ENCODE data around the gene MLPH. TPM values are rescaled to one million over a fixed set of nuclear protein-coding genes. Genes with fewer than 3 reads are reported as not detected.

The MLPH gene
- total RNA-seq, 4 donors from 2014 or later: 5.3 to 8.7 (median 7.8) TPM

DNA sequence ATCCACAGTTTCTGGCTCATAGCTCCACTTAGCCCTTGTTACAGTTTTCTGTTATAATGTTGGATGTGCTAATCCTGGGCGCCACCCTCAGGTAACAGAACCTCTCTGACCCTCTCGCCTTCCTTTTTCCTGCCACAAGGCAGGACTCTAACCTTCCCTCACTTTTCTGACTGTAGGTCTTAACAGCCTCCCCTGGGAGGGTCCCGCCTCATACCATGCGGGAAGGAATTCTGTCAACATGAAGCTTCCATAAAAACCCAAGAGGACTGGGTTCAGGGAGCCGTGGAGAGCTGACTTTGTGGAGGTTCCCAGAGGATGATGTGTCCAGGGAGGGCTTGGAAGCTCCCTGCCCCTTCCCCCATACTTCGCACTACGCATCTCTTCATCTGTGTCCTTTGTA, 115.4 kb downstream of the MLPH start:
- no peak for TF ChIP-seq POLR2A (IDR thresholded peaks at IDR 0.05; ENCODE audit: low read depth)
- TF ChIP-seq EP300 (IDR thresholded peaks at IDR 0.05): no peak
- TF ChIP-seq, protein P1, sequence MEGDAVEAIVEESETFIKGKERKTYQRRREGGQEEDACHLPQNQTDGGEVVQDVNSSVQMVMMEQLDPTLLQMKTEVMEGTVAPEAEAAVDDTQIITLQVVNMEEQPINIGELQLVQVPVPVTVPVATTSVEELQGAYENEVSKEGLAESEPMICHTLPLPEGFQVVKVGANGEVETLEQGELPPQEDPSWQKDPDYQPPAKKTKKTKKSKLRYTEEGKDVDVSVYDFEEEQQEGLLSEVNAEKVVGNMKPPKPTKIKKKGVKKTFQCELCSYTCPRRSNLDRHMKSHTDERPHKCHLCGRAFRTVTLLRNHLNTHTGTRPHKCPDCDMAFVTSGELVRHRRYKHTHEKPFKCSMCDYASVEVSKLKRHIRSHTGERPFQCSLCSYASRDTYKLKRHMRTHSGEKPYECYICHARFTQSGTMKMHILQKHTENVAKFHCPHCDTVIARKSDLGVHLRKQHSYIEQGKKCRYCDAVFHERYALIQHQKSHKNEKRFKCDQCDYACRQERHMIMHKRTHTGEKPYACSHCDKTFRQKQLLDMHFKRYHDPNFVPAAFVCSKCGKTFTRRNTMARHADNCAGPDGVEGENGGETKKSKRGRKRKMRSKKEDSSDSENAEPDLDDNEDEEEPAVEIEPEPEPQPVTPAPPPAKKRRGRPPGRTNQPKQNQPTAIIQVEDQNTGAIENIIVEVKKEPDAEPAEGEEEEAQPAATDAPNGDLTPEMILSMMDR (IDR thresholded peaks at IDR 0.05): no peak
- no peak for TF ChIP-seq POLR2AphosphoS5 (IDR thresholded peaks at IDR 0.05)
- DNase-seq (ENCODE audit: extremely low spot score): no peak
- no peaks in the 10 kb centered on the region for H3K27me3 ChIP-seq
- WGBS: 88% methylated on average over 7 of the region's 7 CpGs
- no peak overlapping the region for H3K4me3 ChIP-seq
- H3K27ac ChIP-seq (replicated peaks in 1 of 4): no peak overlapping the region
- no peaks in the 10 kb centered on the region for H3K9me3 ChIP-seq
- H3K4me1 ChIP-seq: peaks cover 30 to 39% (median 33%) of the 10 kb centered on the region in 4 donors
- intact Hi-C loops (cut with DNase I): no loop called here
- no peaks in the 10 kb centered on the region for H3K36me3 ChIP-seq

DNA sequence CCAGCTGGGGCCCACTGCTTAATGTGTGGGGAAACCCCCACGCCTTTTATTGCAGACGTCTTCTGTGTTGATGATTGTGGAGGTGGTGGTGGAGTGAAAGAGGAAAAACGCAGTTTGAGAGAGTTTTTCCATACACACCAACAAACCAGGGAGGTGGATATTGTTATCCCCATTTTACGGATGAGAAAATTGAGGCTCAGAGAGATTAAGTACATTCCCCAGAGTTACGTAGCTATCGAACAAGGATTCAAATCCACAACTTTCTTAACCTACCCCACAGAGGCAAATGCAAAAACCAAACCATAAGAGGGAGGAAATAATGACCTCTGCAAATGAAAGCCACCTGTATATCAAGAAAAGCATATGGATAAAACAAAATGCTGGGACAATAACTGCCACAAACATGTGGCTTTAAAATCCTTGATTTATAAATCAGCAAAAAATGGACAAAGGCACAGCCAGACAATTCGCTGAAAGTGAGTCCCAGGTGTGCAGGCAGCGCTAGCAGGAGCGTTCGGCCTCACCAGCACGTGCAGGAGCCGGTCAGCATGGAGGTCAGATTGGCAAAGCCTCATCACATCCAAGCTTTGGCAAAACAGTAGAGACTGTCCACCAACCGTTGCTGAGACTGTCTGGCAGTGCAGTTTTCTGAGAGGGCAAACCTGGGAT, 116.1 kb downstream of the MLPH start:
- Histone ChIP-seq H3K4me3 (no peak overlapping the region), H3K9me3 (no peaks in the 10 kb centered on the region), H3K4me1 (peaks cover 30 to 39% (median 33%) of the 10 kb centered on the region in 4 donors), H3K27me3 (no peaks in the 10 kb centered on the region), H3K27ac (replicated peaks in 1 of 4) (peak overlapping the region in 1 of 4 donors; percentile 33), H3K36me3 (no peaks in the 10 kb centered on the region)
- TF ChIP-seq, protein P1 (IDR thresholded peaks at IDR 0.05): no peak
- TF ChIP-seq POLR2A (IDR thresholded peaks at IDR 0.05; ENCODE audit: low read depth) (no peak), POLR2AphosphoS5 (IDR thresholded peaks at IDR 0.05) (no peak), EP300 (IDR thresholded peaks at IDR 0.05) (no peak)
- whole genome bisulfite sequencing: 84% methylated on average over 13 of the region's 13 CpGs
- intact Hi-C loops (cut with DNase I): no loop called here
- DNase-seq (ENCODE audit: extremely low spot score): no peak

GRCh38 chr2:237603718-237604362, 116.8 kb downstream of the MLPH start:
- Histone ChIP-seq H3K9me3 (no peaks in the 10 kb centered on the region), H3K27ac (replicated peaks in 1 of 4) (peak overlapping the region; percentile 25 to 40 (median 34)), H3K36me3 (no peaks in the 10 kb centered on the region), H3K4me3 (peak overlapping the region in 1 of 4 donors; percentile 1), H3K27me3 (no peaks in the 10 kb centered on the region), H3K4me1 (peaks cover 30 to 39% (median 33%) of the 10 kb centered on the region in 4 donors)
- no peak for DNase-seq (ENCODE audit: extremely low spot score)
- 55% methylated on average over 15 of the region's 15 CpGs for WGBS
- intact Hi-C loops (cut with DNase I): no loop called here
- TF ChIP-seq, protein P1 (IDR thresholded peaks at IDR 0.05): no peak
- TF ChIP-seq EP300 (IDR thresholded peaks at IDR 0.05) (peak; percentile 8), POLR2AphosphoS5 (IDR thresholded peaks at IDR 0.05) (peak; percentile 71 to 83), POLR2A (IDR thresholded peaks at IDR 0.05; ENCODE audit: low read depth) (no peak)

GRCh38 chr2:237604391-237604790, 117.3 kb downstream of the MLPH start:
- peaks cover 27 to 36% (median 30%) of the 10 kb centered on the region in 4 donors for H3K4me1 ChIP-seq
- H3K36me3 ChIP-seq: no peaks in the 10 kb centered on the region
- no peaks in the 10 kb centered on the region for H3K27me3 ChIP-seq
- peak overlapping the region in 1 of 4 donors; percentile 33 for H3K27ac ChIP-seq (replicated peaks in 1 of 4)
- intact Hi-C loops (cut with DNase I): no loop called here
- H3K9me3 ChIP-seq: no peaks in the 10 kb centered on the region
- 82% methylated on average over 11 of the region's 11 CpGs for WGBS
- TF ChIP-seq EP300 (IDR thresholded peaks at IDR 0.05) (no peak), POLR2A (IDR thresholded peaks at IDR 0.05; ENCODE audit: low read depth) (no peak), POLR2AphosphoS5 (IDR thresholded peaks at IDR 0.05) (no peak)
- TF ChIP-seq, protein P1 (IDR thresholded peaks at IDR 0.05): no peak
- DNase-seq (ENCODE audit: extremely low spot score): no peak
- H3K4me3 ChIP-seq: no peak overlapping the region

Small RNAs within 50 kb of the gene (small RNA-seq; reads per million reads assigned to genes)
- gene MIR6811 (0 to 0.51 (median 0) reads per million in 3 donors), gene RNU6-1140P (0 reads per million in 3 donors)

Other genes with a start within 250 kb of the MLPH start
- gene COL6A3, start 73.1 kb upstream of the MLPH start, total RNA-seq: 100 to 1,000 TPM in 3 of 4 donors, 10 to 100 TPM in 1; 96.2 to 350 (median 192) TPM
- not detected for gene PRLH, start 79.3 kb downstream of the MLPH start, total RNA-seq
- 1 to 10 TPM in 2 of 4 donors, under 1 TPM in 2; 0.83 to 3.7 (median 1.4) TPM for gene RAB17, start 103.5 kb downstream of the MLPH start, total RNA-seq
- 100 to 1,000 TPM; 142 to 213 (median 191) TPM for gene LRRFIP1, start 140.3 kb downstream of the MLPH start, total RNA-seq